ENCODE data around the gene AIFM1.
"Not testable (repeated sequence)": the region's sequence is repeated elsewhere in the genome, so short reads cannot be mapped to it uniquely, and the experiment has no call there.

The AIFM1 gene

DNA sequence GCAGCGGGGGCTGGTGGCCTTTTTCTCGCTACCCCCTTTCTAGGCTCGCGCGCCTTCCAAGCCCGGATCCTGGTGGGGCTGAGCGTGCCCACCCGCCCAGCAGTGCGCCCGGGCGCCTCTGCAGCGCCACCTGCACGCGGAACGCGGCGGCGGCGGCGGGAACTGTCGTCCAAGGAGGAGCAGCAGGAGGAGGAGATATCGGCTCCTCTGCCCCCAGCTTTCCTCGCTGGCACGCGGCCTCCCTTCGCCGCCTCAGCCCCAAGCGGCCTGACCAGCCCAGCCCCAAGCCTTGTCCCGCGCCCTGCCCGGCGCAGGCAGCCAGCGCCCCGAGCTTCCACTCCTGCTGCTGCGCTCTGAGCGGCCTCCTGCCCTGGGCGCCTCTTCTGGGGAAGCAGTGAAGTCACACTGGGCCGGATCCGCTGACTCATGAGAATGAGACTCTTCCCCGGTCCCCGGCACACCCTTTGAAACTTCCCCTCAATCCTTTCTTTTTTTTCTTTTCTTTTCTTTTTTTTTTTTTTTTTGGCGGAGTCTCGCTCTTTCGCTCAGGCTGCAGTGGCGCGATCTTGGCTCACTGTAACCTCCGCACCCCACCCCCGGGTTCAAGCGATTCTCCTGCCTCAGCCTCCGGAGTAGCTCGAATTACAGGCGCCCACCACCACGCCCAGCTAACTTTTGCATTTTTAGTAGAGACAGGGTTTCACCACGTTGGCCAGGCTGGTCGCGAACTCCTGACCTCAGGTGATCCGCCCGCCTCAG, 44.7 kb downstream of the AIFM1 start:
- DNase-seq (ENCODE audit: insufficient read length, low spot score) (peak; percentile 44), FAIRE-seq (no peak)

DNA sequence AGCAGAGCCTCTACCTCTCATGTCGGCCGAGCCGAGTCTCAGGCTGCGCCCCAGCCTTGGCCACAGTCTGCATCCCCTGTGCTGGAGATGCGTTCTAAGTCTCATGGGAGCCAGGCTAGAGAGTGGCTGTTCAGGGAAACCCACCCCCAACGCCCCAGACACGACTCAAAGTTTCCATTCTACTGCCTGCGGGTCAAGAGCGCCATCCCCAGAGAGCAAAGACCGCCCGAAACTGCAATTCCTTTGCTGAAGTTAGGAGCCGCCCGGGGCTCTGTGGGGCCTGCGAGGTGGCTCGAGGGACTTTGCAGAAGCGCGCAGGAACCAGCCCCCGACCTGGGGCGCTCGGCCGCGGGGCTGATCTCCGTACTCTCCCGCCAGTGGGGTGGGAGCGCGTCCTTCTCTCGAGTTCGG, 45.3 kb downstream of the AIFM1 start:
- FAIRE-seq (no peak), DNase-seq (ENCODE audit: insufficient read length, low spot score) (no peak)

DNA sequence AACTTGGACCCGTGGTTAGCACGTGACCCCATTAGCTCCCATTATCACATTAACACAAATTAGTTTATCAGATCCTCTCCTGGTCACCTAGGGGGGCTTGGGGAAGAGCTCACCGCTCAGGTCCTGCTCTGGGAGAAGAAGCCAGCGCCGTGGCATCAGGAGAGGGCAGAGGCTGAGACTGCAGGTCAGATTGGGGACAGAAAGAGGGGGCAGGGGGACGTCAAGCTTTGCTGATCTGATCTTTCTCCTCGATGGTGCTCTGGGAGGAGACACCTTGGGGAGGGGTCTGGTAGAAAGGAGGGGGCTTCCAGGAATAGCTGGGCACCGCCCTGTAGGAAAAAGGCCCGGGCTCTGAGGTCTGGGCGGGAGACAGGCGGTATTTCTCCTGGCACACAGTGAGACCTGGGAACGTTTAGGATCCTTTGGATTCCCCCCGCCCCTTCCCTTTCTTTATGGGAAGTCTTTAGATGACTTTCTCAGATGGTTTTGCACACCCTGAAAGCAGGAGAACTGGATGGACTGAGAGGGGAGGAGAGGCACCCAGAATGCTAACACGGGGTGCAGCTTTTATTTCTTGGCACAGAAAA, 46.2 kb downstream of the AIFM1 start:
- FAIRE-seq: no peak

DNA sequence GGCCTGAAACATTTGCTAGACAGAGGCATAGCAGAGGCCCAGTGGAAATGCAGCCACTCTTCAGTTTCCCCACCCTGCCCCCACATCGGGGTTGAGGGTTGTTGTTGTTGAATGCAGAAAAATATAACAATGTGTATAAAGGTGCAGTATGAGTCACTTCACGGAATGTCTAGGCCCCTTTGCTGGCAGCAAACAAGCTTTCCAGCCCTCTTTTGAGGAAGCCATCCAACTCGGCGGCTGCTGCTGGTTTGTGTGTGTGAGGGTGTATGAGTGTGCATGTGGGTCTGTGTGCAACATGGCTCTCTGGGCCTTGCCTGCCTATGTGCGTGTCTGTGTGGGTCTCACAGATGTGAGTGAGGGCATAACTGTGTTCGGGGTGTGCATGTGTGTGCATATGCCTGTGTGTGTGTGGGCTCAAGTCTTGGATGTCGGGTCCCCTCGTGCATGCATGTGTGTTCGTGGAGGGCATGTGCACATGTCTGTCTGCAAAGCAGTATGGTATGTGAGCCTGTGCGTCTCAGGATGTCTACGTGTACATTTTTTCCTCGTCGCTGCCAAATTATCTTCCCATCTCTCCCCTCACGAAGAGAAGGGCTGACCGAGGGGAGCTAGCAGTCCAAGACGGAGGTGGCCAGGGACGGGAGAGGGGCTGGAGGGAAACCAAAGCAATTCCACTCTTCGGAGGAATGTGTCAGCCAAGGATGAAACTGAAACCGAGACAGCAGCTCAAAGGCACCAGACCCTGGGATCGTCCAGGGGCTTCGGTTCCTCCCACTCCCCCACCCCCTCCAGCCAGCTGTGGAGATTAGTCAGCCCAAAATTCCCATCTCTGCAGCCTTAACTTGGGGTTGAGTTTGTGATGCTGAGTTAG, 47.0 kb downstream of the AIFM1 start:
- FAIRE-seq: no peak

More for the DNA sequence above, 46.2 kb downstream of the AIFM1 start:
- no peak for DNase-seq (ENCODE audit: insufficient read length, low spot score)

GRCh38 chrX:130117166-130117565, 48.5 kb downstream of the AIFM1 start:
- no peak for FAIRE-seq
- no peak for DNase-seq (ENCODE audit: insufficient read length, low spot score)

More for the DNA sequence above, 47.0 kb downstream of the AIFM1 start:
- DNase-seq (ENCODE audit: insufficient read length, low spot score): no peak

DNA sequence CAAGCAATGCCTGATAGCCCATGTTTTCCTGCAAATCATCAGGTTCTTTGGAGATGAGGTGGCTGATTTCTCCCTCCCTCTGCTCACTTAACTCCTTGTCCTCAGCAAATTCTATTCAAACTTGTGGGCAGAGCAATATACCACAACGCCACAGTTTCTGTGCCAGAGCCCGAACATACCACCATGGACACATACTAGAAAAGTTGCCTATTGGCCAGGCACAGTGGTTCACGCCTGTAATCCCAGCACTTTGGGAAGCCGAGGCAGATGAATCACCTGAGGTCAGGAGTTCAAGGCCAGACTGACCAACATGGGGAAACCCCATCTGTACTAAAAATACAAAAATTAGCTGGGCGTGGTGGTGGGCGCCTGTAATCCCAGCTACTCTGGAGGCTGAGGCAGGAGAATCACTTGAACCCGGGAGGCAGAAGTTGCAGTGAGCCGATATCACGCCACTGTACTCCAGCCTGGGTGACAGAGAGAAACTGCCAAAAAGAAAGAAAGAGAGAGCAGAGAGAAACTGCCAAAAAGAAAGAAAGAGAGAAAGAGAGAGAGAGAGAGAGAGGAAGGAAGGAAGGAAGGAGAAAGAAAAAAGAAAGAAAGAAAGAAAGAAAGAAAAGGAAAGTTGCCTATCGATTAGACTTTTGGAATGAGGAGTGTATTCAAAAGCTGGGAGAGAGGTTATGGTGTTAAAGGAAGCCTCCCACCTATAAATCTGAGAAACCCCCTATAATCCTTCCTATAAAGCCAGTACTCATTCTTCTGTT, 50.3 kb downstream of the AIFM1 start:
- FAIRE-seq; DNase-seq (ENCODE audit: insufficient read length, low spot score): not testable (repeated sequence)

GRCh38 chrX:130114141-130114588, 51.5 kb downstream of the AIFM1 start:
- no peak for DNase-seq (ENCODE audit: insufficient read length, low spot score)
- no peak for FAIRE-seq

- FAIRE-seq (no peak), DNase-seq (ENCODE audit: insufficient read length, low spot score) (no peak)
Observed at GRCh38 chrX:130111220-130112154, 54.2 kb downstream of the AIFM1 start.

- DNase-seq (ENCODE audit: insufficient read length, low spot score) (no peak), FAIRE-seq (no peak)
Observed at GRCh38 chrX:130110379-130111219, 55.0 kb downstream of the AIFM1 start, which contains the start of gene ELF4. Gene ELF4, minus strand, starts transcription at chrX:130110497. Its CDS starts 29,167 bp downstream, at chrX:130081330.

DNA sequence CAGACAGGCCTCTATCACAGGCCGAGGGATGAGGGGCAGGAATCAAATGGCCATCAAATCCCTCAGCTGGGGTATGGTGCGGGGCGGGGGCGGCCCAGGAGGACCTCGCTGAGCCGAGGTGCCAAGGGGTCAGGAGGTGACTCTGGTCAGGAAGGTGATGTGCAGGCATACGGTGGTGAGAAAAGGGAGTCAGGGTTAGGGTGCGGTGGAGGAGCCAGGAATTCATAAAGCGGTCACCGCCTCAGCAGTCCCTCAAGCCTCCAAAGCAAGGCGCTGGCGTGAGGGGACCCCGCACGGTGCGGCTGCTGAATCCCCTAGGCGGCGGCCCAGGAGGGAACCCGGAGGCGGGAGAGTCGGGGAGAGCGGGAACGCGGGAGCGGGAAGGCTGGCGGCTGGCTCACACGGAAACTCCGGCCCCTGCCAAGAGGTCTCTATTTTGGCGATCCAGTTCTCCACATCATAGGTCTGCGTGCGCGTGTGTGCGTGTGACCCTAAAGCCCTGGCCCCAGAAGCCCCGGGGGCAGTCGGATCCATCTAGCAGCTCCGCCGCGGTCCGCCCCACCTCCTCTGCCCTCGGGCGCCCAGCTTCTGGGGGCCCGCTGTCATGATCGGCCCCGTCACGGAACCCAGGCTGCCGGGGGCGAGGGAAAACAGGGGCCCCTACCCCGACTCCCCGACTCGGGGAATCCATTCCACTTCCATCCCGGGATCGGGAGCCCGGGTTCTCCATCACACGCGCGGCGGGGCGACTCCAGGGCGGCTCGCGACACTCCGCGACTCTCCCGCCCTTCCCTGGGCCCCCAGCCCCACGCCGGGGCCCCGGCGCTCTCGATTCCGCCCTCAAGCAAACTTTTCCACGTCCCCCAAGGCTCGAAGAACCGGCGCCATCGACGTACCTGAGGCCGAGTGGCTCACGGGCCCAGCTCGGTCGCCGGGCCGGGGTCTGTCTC, 55.9 kb downstream of the AIFM1 start:
- DNase-seq (ENCODE audit: insufficient read length, low spot score) (no peak), FAIRE-seq (no peak)

DNA sequence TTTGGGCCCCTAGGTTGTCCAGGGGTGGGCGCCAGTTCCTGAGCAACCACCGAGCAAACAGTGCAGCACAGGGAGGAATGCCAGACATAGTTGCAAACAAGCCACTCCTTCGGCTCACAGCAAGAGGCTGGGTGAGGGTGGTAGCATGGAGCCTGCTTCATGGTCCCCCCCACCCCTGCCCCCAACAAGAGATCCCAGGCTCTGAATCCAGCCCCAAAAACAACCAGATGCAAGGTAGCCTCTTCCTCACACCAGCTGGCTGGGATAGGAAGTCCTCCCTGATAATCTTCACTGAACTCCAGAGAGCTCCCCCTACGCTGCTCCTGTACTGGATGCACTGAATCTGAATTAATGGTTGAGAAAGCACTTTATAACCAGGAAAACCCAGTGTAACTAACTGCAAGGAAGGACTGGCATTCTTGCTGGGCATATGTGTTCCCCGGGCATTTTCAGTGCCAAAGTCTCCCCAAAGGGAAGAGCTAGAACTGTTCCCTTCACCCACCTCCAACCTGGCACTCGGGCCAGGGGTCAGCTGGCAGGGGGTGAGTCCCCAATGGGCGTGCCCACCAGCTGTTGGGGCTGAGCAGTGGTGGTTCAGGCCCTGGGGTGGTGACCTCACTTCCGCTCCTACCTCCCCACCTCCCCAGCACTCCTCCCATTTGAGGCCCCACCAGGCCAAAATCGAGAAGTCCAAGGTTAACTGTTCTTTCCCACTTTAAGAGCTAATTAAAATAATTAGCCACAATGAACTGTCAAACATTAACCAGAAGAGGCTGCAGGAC, 56.8 kb downstream of the AIFM1 start:
- FAIRE-seq: no peak

GRCh38 chrX:130106071-130106470, 59.6 kb downstream of the AIFM1 start:
- no peak for DNase-seq (ENCODE audit: insufficient read length, low spot score)
- no peak for FAIRE-seq

More for the DNA sequence above, 56.8 kb downstream of the AIFM1 start:
- no peak for DNase-seq (ENCODE audit: insufficient read length, low spot score)

DNA sequence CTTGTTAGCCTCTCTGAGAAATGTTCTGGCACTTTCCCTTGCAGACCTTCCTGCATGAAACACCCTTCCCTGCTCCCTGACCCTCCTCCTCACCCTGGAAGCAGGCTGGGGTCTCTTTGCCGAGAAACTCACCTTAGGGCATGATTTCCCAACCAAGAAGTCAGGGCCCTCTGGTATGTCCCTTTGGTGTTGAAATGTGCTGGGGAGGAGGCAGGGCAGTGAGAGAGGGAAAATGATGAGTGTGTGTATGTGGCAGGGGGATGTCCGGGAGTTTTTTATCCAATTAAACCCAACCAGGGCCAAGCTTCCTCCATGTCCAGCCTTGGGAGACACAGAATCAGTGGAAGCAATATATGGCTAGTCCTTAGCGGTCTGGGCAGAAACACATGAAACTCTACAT, 60.4 kb downstream of the AIFM1 start:
- no peak for FAIRE-seq

GRCh38 chrX:130103605-130104004, 62.0 kb downstream of the AIFM1 start:
- FAIRE-seq: no peak
- DNase-seq (ENCODE audit: insufficient read length, low spot score): no peak

More for the DNA sequence above, 60.4 kb downstream of the AIFM1 start:
- DNase-seq (ENCODE audit: insufficient read length, low spot score): no peak

DNA sequence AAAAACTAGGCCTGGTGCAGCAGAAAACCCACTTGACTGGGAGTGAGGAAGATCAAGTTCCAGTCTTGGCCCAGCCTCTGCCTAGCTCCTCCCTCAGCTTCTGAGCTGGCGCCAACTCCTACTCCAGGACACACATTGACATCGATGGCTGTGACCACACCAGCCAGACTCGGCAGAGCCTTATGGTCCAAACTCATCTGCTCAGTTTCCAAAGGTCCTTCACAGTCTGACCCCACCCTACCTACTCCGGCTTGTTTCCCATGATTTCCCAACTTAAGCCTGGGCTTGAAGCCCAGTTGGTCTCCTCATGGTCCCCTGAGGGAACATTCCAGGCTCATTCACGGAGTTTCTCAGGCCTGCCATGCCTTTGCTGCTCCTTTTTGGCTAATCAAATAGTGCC, 65.5 kb downstream of the AIFM1 start:
- FAIRE-seq (no peak), DNase-seq (ENCODE audit: insufficient read length, low spot score) (no peak)

- no peak for DNase-seq (ENCODE audit: insufficient read length, low spot score)
- FAIRE-seq: no peak
Observed at GRCh38 chrX:130098210-130098552, 67.5 kb downstream of the AIFM1 start.
